DMS114 treated with DMSO at 0.1 percent for 48 hours (cell line): ENCODE measurements around the gene TMEM201.
A peak's percentile ranks its signal among the peaks of the same experiment; 100 is the strongest.

Source experiments
- DNase-seq: peaks from one replicate; lab custom pipeline; 2025; ENCODE audit not compliant: unreplicated experiment; lab: John Stamatoyannopoulos, UW

TMEM201 gene

DNA sequence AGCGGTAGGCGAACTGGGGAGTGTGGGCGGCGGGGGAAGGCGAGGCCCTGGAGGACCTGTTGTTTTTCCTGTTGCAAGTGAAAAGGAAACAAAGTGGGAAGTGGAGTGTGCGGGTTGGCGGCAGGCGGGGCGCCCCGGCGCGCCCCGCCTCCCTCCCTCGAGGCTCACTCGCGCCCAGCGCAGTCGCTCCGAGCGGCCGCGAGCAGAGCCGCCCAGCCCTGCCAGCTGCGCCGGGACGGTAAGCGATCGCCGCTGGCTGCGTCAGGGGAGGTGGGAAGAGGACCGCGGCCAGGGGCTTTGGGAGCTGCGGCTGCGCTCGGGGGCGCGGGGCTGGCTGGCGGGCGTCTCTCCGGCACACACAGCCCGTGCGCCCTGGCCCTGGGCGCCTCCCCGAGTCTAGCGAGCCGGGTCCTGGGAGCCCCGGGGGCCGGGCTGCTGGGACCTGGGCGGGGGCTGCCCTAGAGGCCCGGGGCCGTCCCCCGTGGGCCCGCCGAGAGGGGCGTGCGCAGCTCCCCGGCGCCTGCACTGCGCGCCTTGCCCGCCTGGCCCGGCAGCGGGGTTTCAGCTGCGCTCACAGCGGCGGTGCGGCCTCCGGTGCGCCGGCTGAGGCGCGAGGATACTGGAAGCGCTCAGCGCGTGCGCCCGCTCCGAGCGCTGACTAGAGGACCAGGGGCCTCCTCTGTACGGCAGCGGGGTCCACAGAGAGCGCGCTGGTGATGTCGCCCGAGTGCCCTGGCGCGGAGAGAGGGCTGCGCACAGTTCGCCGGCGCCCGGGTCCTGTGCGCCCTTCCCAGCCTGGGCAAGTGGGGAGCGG, 63.1 kb downstream of the TMEM201 start, which contains the start of gene PIK3CD:
TSS of gene PIK3CD (plus strand) at position 167 of the 814 bp plus-strand sequence. CDS start 58,725 bp downstream, outside the sequence.
- peak; percentile 21 for DNase-seq

DNA sequence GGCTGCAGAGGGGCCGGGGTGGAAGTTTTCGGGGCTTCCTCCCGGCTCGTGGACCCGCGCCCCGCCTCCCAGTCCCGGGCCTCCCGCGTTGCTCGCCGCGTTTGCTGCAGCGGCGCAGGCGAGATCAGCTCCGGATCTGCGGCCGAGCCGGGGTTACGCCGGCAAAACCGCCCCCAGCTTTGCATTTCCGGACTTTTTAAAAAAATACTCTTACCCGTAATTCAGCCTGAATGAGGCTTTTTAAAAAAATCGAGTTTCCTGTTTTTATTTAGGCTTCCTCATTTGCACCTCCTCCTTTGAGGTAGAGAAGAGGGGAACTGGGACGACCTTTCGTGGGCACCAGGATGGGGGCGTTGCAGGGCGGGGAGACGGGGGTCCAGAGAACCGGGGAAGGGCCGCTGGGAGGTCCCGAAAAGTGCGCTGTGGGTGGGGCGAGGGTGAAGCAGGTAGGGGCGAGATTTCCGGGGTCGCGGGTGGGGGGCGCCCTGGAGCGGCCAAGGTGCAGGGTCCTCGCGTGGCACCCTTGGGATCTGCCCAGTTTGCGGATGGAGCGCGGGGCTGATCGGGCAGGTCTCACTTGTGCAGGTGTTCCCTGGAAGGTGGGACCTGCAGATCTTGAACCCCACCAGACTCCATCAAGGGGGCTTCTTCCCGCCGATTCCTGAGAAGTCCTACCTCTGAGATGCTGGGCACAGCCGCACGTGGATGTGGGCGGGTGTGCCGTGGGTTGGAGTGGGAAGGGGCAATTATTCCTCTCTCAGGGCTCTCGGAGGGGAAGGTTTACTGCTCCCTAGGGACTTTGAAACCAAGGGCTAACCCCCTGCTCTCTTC, 63.9 kb downstream of the TMEM201 start:
- no peak for DNase-seq

DNA sequence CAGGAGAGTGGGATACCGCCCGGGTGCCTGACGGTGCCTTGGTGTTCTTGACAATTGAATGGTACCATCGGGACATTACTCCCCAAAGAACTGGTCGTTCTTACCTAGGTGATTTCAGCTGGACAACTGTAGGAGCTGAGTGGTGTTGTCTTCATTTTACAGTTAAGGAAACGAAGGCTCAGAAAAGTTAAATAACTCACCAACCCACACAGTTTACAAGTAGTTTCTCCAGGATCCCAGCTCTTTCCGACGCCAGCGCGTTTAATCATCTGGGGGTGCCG, 64.4 kb downstream of the TMEM201 start:
- no peak for DNase-seq

DNA sequence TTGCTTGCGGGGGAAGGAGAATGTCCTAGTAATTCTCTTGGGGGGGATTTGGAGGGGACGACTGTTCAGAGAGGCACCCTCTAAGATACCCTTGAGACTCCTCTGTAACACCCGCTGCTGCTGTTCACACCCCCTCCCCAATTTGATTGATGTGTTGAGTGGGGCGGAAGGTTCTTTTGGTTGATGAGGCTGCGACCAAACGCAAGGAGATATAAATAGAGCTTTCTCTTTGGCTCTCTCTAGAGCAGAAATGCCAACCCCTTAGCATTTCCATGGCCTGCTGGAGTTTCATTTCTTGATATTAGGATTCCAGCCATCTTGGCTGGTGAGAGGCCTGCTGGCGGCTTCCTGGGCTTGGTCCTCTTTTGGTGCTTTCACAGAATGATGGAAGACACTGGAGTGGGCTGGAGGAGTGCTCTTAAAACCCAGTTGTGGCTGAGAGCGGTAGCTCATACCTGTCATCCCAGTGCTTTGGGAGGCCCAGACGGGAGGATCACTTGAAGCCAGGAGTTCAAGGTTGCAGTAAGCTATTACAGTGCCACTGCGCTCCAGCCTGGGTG, 64.9 kb downstream of the TMEM201 start:
- no peak for DNase-seq

DNA sequence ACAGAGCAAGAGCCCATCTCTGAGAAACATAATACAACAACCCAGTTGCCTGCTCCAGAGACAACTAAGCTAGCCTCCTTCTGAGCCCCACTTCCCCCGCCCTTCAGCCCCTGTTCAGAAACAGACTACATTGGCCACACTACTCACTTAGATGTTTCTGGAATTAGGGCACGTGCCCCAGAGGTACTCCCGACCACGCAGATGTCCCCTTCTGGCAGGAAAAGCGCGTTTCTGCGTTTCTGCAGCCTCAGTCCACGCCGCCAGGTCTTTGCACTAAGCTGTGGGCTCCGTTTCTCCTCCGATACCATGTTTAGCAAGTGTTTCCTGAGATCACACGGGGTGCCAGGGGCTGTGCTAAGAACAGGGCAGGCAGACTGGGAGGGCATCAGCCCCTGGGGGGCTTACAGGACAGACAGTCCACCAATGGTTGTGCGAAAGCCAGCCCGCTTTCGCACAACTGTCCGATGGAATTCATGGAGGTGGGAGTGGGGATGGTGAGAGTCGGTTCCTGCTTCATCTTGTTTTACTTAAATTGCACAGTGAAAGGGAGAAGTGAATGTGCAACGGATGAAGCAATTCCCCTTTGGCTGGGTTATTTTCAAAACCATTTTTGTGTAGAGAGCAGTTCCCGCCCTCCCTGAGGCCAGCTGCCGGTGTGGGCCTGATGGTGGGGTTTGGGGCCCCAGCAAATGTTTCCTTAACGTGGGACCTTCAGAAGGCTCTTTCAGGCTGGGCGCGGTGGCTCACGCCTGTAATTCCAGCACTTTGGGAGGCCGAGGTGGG, 65.5 kb downstream of the TMEM201 start:
- DNase-seq = no peak

DNA sequence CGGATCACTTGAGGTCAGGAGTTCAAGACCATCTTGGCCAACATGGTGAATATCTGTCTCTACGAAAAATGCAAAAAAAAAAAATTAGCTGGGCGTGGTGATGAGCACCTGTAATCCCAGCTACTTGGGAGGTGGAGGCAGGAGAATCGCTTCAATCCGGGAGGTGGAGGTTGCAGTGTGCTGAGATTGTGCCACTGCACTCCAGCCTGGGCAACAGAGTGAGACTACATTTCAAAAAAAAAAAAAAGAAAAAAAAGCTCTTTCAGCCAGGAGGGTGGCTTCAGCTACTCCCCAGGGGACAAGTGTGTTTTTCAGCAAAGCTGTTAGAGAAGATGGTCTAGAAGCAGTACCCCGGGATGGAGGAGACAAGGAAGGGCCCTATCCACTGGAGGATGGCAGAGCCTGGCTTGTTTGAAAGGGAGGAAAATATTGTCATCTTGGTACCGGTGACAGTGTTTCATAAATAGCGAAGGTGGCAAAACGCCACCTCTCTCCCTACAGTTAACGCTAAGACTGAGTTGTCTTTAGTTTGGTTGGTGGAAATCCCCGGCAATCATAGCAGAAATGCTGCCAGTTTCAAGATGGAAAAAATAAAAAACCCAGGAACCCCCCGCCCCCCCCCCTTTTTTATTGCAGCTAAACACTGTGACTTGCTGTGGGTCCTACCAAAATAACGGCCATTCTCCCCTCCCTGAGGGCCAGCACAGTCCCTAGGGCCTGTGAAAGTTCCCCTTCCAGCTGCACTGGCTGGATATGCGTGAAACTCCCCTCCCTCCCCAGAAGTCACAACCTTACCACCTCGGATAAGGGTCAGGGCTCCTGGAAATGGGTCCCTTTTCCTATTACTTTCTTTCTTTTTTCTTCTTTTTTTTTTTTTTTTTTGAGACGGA, 66.4 kb downstream of the TMEM201 start:
- DNase-seq = no peak

DNA sequence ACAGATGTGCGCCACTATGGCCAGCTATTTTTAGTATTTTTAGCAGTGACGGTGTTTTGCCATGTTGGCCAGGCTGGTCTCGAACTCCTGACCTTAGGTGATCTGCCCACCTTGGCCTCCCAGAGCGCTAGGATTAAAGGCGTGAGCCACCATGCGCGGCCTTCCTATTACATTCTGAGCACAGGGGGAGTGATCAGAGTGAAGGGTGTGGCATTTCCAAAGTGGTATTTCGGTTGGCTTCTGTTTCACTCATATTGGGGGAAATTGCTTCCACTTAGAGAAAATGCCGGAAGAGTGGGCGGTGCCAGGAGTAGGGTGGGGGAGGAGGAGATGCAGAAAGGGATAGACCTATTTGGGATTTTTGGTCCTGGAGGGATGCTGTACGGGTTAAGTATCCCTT, 67.1 kb downstream of the TMEM201 start:
- no peak for DNase-seq

DNA sequence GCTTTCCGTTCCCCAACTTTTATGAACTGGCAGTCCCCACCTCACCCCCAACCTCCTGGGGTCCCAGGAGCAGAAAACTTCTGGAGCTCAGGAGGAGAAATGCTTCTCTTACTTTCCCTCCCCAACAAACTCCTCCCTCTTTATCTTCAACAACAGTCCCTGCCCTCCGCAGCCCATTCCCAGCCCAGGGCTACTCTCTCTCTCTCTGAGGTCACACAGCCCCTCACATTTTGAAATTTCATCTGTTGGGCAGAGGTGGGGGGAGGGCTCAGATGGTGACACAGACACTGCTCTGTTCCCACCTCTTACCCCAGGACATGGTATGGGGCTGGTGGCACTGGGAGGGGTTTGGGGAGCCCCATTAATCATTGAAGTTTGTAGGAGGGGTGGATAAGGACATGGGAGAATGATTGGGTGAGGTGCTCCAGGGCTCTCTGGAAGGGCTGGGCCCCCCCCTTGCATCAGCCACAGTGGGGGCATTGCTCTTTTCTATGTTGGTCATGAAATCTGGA, 68.9 kb downstream of the TMEM201 start:
- no peak for DNase-seq

DNA sequence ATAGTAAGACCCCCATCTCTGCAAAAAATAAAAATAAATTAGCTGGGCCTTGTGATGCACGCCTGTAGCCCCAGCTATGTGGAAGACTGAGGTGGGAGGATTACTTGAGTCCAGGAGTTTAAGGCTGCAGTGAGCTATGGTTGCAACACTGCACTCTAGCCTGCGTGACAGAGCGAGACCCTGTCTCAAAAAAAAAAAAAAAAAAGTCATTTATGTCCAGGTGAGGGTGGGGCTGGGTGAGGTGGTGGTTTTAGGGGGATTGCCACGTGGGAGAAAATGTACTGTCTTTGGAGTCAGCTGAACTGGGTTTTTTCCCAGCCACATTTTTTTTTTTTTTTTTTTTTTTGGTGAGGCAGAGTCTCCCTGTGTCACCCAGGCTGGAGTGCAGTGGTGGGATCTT, 69.5 kb downstream of the TMEM201 start:
- DNase-seq = no peak

DNA sequence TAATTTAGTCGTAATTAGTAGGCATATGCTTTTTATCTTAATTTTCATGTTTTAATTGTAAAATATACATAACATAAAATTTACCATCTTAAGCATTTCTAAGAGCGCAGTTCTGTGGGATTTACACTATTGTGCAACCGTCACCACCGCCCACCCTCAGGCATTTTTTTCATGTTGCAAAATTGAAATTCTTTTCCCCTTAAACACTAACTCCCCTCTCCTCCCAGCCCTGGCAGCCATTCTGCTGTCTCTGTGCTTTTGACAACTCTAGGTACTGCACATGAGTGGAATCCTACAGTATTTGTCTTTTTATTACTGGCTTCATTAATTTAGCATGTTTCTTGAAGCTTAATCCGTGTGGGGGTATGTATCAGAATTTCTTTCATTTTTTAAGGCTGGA, 70.6 kb downstream of the TMEM201 start:
- no peak for DNase-seq

DNA sequence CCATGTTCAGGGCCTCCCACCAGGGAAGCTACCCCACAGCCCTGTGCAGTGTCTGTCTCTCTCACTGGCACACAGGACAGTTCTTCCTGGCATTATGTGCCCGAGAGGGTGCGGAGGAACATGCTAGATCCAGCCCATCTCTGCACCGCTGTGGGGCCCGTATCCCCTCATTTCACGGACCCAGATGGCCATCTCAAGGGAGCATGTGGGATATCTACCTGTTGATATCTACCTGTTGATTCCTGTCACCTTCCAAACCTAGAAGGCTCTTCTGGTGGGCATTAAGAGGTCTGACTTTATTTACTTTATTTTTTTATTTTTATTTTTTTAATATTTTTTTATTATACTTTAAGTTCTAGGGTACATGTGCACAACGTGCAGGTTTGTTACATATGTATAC, 74.5 kb downstream of the TMEM201 start:
- no peak for DNase-seq
